HG02943 (cell line): ENCODE data around the gene CNGA2.

ENCODE experiments used
- ATAC-seq: cut with Tn5 transposase; IDR thresholded peaks from one replicate; pipeline ENCODE4 v1.9.1; 2021; ENCODE audit warnings: mild to moderate bottlenecking, low read depth, moderate library complexity; ENCODE audit not compliant: unreplicated experiment

CNGA2 gene

DNA sequence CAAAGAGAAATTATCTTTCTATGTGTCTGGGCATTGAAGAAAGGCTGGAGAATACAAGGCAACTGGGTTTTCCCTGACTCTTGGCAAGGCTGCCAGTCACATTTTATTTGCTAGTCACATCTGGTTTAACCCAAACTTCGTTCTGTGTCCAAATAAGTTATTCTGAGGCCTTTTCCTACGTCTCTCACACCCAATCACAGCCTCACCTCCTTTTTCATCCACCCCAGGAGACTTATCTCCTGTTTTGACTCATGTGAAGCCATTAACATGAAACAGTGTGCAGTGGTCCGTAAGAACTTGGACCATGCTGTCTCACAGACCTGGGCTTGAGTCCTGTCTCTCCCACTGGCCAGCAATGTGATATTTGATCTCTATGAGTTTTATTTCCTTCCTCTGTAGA is 59.3 kb downstream of the CNGA2 start:
- ATAC-seq: no peak
